ENCODE measurements around the gene ANKRD40.

- TF ChIP-seq CTCF (IDR thresholded peaks at IDR 0.05; ENCODE audit: insufficient read depth, low read length, poor library complexity, severe bottlenecking) = no peak
- TF ChIP-seq EZH2phosphoT487 (conservative IDR thresholded peaks at IDR 0.05; ENCODE audit: low read length) = no peak
These were observed 56.1 kb downstream of the ANKRD40 start for GRCh38 chr17:50651661-50652060.

All from SU-DHL-6 (cell line).